HepG2 (cell line): Measurements from ENCODE around the gene PPFIA3. TPM values are rescaled to one million over a fixed set of nuclear protein-coding genes. Genes with fewer than 3 reads are reported as not detected.

Experiments used
- ARNT2 ChIP-seq: sonication (generic); formaldehyde crosslinking; IDR thresholded peaks from 2 replicates; pipeline ENCODE4 v1.8.0; 2022; ENCODE audit warnings: mild to moderate bottlenecking, low read depth, missing genetic modification reagents, moderate library complexity
- FOXM1 ChIP-seq: sonication (generic); formaldehyde crosslinking; IDR thresholded peaks from 2 replicates; pipeline ENCODE4 v1.5.0; 2020; ENCODE audit warnings: missing genetic modification reagents
- GATAD2A ChIP-seq: IDR thresholded peaks from 2 replicates; pipeline ENCODE4 v1.6.1; 2016
- KAT7 ChIP-seq: IDR thresholded peaks from 2 replicates; pipeline ENCODE4 v1.6.1; 2018; ENCODE audit warnings: borderline replicate concordance, missing compliant biosample characterization
- MIXL1 ChIP-seq: IDR thresholded peaks from 2 replicates; pipeline ENCODE4 v1.6.1; 2016
- MYNN ChIP-seq: sonication (generic); formaldehyde crosslinking; IDR thresholded peaks from 2 replicates; pipeline ENCODE4 v1.4.0; 2020; ENCODE audit warnings: mild to moderate bottlenecking, low read depth, missing genetic modification reagents
- NFIB ChIP-seq: sonication (generic); formaldehyde crosslinking; IDR thresholded peaks from 2 replicates; pipeline ENCODE4 v1.9.0; 2021; ENCODE audit warnings: missing genetic modification reagents, mild to moderate bottlenecking, borderline replicate concordance
- SOX13 ChIP-seq, 3 experiments: fragments of 450-650 bp in 1 of 3; sonication (generic) in 1 of 3; formaldehyde crosslinking in 1 of 3; IDR thresholded peaks in 2 of 3; conservative IDR thresholded peaks in 1 of 3; 2 replicates each; pipeline versions ENCODE4 v1.5.0 to v1.6.1; 2016 to 2020; ENCODE audit warnings: antibody characterized with exemption in 1 of 3, mild to moderate bottlenecking in 1 of 3, missing compliant biosample characterization in 1 of 3, missing genetic modification reagents in 1 of 3, moderate library complexity in 1 of 3
- SP4 ChIP-seq: sonication (generic); formaldehyde crosslinking; IDR thresholded peaks from 2 replicates; pipeline ENCODE4 v1.8.1; 2023; ENCODE audit warnings: mild to moderate bottlenecking, missing genetic modification reagents
- XBP1 ChIP-seq: sonication (generic); formaldehyde crosslinking; IDR thresholded peaks from 2 replicates; pipeline ENCODE4 v1.5.0; 2020; ENCODE audit warnings: missing genetic modification reagents
- ZBTB46 ChIP-seq: sonication (generic); formaldehyde crosslinking; IDR thresholded peaks from 2 replicates; pipeline ENCODE4 v1.4.0; 2020; ENCODE audit warnings: mild to moderate bottlenecking, missing genetic modification reagents, borderline replicate concordance
- ZMYM4 ChIP-seq: sonication (generic); formaldehyde crosslinking; IDR thresholded peaks from 2 replicates; pipeline ENCODE4 v1.8.1; 2023; ENCODE audit warnings: mild to moderate bottlenecking, missing genetic modification reagents
- ZNF224 ChIP-seq: sonication (generic); formaldehyde crosslinking; IDR thresholded peaks from 2 replicates; pipeline ENCODE4 v1.5.0; 2020; ENCODE audit warnings: mild to moderate bottlenecking, missing genetic modification reagents
- ZNF251 ChIP-seq: sonication (generic); formaldehyde crosslinking; IDR thresholded peaks from 2 replicates; pipeline ENCODE4 v1.9.0; 2021; ENCODE audit warnings: mild to moderate bottlenecking, missing genetic modification reagents
- ZNF446 ChIP-seq: sonication (generic); formaldehyde crosslinking; IDR thresholded peaks from 2 replicates; pipeline ENCODE4 v1.5.0; 2020; ENCODE audit warnings: mild to moderate bottlenecking, missing genetic modification reagents
- ZSCAN30 ChIP-seq: sonication (generic); formaldehyde crosslinking; IDR thresholded peaks from 2 replicates; pipeline ENCODE4 v1.5.0; 2020; ENCODE audit warnings: mild to moderate bottlenecking, missing genetic modification reagents
- polyA plus RNA-seq, 8 experiments: library from polyadenylated mRNA; depleted of rRNA in 3 of 8; stranded (reverse) in 7 of 8; unstranded in 1 of 8; fragments of >200 nt; fragmentation: Illumina TruSeq in 4 of 8; extraction: Trizol in 4 of 8; gene quantifications; 2 replicates each; pipeline versions ENCODE4 v1.2.1 to v1.2.3, GENCODE V29; 2011 to 2016; ENCODE audit warnings: low read depth in 4 of 8, missing spikeins in 1 of 8, mixed read lengths in 1 of 8; ENCODE audit not compliant: insufficient read depth in 1 of 8
- total RNA-seq, 5 experiments: library from RNA; depleted of rRNA; stranded (reverse); fragments of >200 nt; fragmentation: Illumina TruSeq; extraction: Trizol; gene quantifications; 2 replicates each; pipeline ENCODE4 v1.2.3, GENCODE V29; 2016; ENCODE audit warnings: low read depth in 1 of 5
- TF ChIP-seq, protein P1 (sequence below): sonication (generic); formaldehyde crosslinking; IDR thresholded peaks from 2 replicates; pipeline ENCODE4 v1.8.1; 2023; ENCODE audit warnings: mild to moderate bottlenecking, missing genetic modification reagents
- TF ChIP-seq, protein P2 (sequence below): sonication (generic); formaldehyde crosslinking; IDR thresholded peaks from 2 replicates; pipeline ENCODE4 v1.4.0; 2020; ENCODE audit warnings: low read depth, mild to moderate bottlenecking, missing genetic modification reagents
- TF ChIP-seq, protein P3 (sequence below): IDR thresholded peaks from 2 replicates; pipeline ENCODE4 v1.6.1; 2016; ENCODE audit warnings: missing compliant biosample characterization, missing genetic modification reagents, borderline replicate concordance
- TF ChIP-seq, protein P4 (sequence below): sonication (generic); formaldehyde crosslinking; IDR thresholded peaks from 2 replicates; pipeline ENCODE4; 2020; ENCODE audit warnings: missing genetic modification reagents, mild to moderate bottlenecking, borderline replicate concordance

The PPFIA3 gene
- total and polyA plus RNA-seq, 2 of the 13 experiments (the other 11 are each of a cell fraction or from before 2014, with no cell fraction given) = 6.7 to 8.6 TPM

GRCh38 chr19:49150106-49150943 is 31.0 kb downstream of the PPFIA3 start (continued):
- TF ChIP-seq FOXM1 (CRISPR knock-in tag) (no peak), NFIB (CRISPR knock-in tag) (no peak), SOX13 (IDR thresholded peaks at IDR 0.05) (no peak), SOX13 (CRISPR knock-in tag; conservative IDR thresholded peaks at IDR 0.05 in 1 of 2, IDR thresholded peaks at IDR 0.05 in 1 of 2) (no peak), ZNF224 (CRISPR knock-in tag) (peak; percentile 80; the same call in 1 of the 2 replicates), MIXL1 (no peak), GATAD2A (peak; percentile 10; the same call in 1 of the 2 replicates), ZNF446 (CRISPR knock-in tag) (no peak), XBP1 (no peak), KAT7 (CRISPR knock-in tag) (no peak), SP4 (CRISPR knock-in tag) (no peak), ZSCAN30 (no peak), ZNF251 (CRISPR knock-in tag) (0 out of 2 replicates have a peak, but pooled peaks have one; percentile 92), ARNT2 (CRISPR knock-in tag) (no peak), MYNN (CRISPR knock-in tag) (no peak), ZBTB46 (CRISPR knock-in tag) (0 out of 2 replicates have a peak, but pooled peaks have one; percentile 34), ZMYM4 (CRISPR knock-in tag) (peak; percentile 74)
- TF ChIP-seq, protein P1, sequence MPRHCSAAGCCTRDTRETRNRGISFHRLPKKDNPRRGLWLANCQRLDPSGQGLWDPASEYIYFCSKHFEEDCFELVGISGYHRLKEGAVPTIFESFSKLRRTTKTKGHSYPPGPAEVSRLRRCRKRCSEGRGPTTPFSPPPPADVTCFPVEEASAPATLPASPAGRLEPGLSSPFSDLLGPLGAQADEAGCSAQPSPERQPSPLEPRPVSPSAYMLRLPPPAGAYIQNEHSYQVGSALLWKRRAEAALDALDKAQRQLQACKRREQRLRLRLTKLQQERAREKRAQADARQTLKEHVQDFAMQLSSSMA (CRISPR knock-in tag) = peak; percentile 75; the same call in 1 of the 2 replicates
- TF ChIP-seq, protein P2, sequence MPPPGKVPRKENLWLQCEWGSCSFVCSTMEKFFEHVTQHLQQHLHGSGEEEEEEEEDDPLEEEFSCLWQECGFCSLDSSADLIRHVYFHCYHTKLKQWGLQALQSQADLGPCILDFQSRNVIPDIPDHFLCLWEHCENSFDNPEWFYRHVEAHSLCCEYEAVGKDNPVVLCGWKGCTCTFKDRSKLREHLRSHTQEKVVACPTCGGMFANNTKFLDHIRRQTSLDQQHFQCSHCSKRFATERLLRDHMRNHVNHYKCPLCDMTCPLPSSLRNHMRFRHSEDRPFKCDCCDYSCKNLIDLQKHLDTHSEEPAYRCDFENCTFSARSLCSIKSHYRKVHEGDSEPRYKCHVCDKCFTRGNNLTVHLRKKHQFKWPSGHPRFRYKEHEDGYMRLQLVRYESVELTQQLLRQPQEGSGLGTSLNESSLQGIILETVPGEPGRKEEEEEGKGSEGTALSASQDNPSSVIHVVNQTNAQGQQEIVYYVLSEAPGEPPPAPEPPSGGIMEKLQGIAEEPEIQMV (CRISPR knock-in tag) = 0 out of 2 replicates have a peak, but pooled peaks have one; percentile 62
- TF ChIP-seq, protein P3, sequence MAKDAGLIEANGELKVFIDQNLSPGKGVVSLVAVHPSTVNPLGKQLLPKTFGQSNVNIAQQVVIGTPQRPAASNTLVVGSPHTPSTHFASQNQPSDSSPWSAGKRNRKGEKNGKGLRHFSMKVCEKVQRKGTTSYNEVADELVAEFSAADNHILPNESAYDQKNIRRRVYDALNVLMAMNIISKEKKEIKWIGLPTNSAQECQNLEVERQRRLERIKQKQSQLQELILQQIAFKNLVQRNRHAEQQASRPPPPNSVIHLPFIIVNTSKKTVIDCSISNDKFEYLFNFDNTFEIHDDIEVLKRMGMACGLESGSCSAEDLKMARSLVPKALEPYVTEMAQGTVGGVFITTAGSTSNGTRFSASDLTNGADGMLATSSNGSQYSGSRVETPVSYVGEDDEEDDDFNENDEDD (CRISPR knock-in tag) = peak; percentile 50; the same call in 1 of the 2 replicates
- TF ChIP-seq, protein P4, sequence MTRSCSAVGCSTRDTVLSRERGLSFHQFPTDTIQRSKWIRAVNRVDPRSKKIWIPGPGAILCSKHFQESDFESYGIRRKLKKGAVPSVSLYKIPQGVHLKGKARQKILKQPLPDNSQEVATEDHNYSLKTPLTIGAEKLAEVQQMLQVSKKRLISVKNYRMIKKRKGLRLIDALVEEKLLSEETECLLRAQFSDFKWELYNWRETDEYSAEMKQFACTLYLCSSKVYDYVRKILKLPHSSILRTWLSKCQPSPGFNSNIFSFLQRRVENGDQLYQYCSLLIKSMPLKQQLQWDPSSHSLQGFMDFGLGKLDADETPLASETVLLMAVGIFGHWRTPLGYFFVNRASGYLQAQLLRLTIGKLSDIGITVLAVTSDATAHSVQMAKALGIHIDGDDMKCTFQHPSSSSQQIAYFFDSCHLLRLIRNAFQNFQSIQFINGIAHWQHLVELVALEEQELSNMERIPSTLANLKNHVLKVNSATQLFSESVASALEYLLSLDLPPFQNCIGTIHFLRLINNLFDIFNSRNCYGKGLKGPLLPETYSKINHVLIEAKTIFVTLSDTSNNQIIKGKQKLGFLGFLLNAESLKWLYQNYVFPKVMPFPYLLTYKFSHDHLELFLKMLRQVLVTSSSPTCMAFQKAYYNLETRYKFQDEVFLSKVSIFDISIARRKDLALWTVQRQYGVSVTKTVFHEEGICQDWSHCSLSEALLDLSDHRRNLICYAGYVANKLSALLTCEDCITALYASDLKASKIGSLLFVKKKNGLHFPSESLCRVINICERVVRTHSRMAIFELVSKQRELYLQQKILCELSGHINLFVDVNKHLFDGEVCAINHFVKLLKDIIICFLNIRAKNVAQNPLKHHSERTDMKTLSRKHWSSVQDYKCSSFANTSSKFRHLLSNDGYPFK (CRISPR knock-in tag) = 0 out of 2 replicates have a peak, but pooled peaks have one; percentile 53
